ENCODE data around the gene PTGES3L. TPM values are rescaled to one million over a fixed set of nuclear protein-coding genes. Genes with fewer than 3 reads are reported as not detected.
"Not testable (repeated sequence)": the region's sequence is repeated elsewhere in the genome, so short reads cannot be mapped to it uniquely, and the experiment has no call there.

The PTGES3L gene
- total and polyA plus RNA-seq, 4 donors = 1.5 to 8.2 (median 4.2) TPM

DNA sequence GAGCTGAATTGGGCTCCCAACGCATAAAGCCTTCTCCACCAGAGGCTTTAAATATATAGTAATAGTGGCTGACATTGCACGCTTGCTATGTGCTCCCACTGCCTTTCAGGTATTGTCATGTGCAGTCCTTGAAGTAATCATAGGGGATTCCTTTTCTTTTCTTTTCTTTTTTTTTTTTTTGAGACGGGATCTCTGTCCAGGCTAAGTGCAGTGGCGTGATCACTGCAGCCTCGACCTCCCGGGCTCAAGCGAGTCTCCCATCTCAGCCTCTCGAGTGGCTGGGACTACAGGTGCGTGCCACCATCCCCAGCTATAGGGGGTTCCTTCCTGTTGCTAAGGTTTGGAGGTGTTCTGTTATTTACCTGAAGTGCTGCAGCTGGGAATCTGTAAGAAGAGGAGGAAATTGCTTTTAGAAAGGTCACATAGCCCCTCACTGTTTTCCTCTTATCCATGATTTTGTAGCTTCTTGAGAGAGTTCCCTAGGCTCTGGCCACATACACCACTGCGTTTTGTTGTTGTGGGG is 19.2 kb upstream of the PTGES3L start:
- 54% methylated on average over 5 of the region's 10 CpGs for WGBS (ENCODE audit: insufficient coverage)

GRCh38 chr17:42997984-42998938 is 18.4 kb upstream of the PTGES3L start, which contains the start of gene RPL27:
RPL27 (plus strand) TSS chr17:42998419; CDS start chr17:42998751, 332 bp downstream.
- peak within 1 kb of the TSS; percentile 82 for H3K4me3 ChIP-seq (ENCODE audit: low read depth, low read length)
- peaks cover 9% of the 10 kb centered on the region for H3K4me1 ChIP-seq (ENCODE audit: control insufficient read depth, insufficient read depth, low read length)
- H3K27ac ChIP-seq (ENCODE audit: low read depth, low read length) = peak within 1 kb of the TSS; percentile 95
- no peaks in the 10 kb centered on the region for H3K9me3 ChIP-seq (ENCODE audit: control insufficient read depth, insufficient read depth, low read length)
- H3K27me3 ChIP-seq (ENCODE audit: control insufficient read depth, insufficient read depth, low read length) = no peaks in the 10 kb centered on the region
- peaks cover 32% of the 10 kb centered on the region for H3K36me3 ChIP-seq (ENCODE audit: control insufficient read depth, insufficient read depth, low read length)
- peak; percentile 98 to 100 (median 99) for DNase-seq (ENCODE audit: low read depth in 4 of 6, low spot score in 6 of 6)
- WGBS (ENCODE audit: insufficient coverage) = 0% methylated on average over 43 of the region's 49 CpGs

More for the DNA sequence above, 19.2 kb upstream of the PTGES3L start:
- no peaks in the 10 kb centered on the region for H3K27me3 ChIP-seq (ENCODE audit: control insufficient read depth, insufficient read depth, low read length)
- peak overlapping the region; percentile 82 for H3K4me3 ChIP-seq (ENCODE audit: low read depth, low read length)
- H3K9me3 ChIP-seq (ENCODE audit: control insufficient read depth, insufficient read depth, low read length) = no peaks in the 10 kb centered on the region
- H3K27ac ChIP-seq (ENCODE audit: low read depth, low read length) = peak overlapping the region; percentile 95
- peaks cover 9% of the 10 kb centered on the region for H3K4me1 ChIP-seq (ENCODE audit: control insufficient read depth, insufficient read depth, low read length)
- peaks cover 40% of the 10 kb centered on the region for H3K36me3 ChIP-seq (ENCODE audit: control insufficient read depth, insufficient read depth, low read length)
- DNase-seq (ENCODE audit: low read depth in 4 of 6, low spot score in 6 of 6) = no peak

GRCh38 chr17:42997390-42997983 is 17.6 kb upstream of the PTGES3L start:
- Histone ChIP-seq H3K27ac (ENCODE audit: low read depth, low read length) (peak overlapping the region; percentile 80), H3K36me3 (ENCODE audit: control insufficient read depth, insufficient read depth, low read length) (peaks cover 31% of the 10 kb centered on the region)
- WGBS (ENCODE audit: insufficient coverage) = 0% methylated on average over 1 of the region's 5 CpGs

GRCh38 chr17:42993913-42994312 is 14.0 kb upstream of the PTGES3L start:
- not testable (repeated sequence) for H3K4me1 ChIP-seq (ENCODE audit: control insufficient read depth, insufficient read depth, low read length); H3K27ac ChIP-seq (ENCODE audit: low read depth, low read length); H3K9me3 ChIP-seq (ENCODE audit: control insufficient read depth, insufficient read depth, low read length); DNase-seq (ENCODE audit: low read depth in 4 of 6, low spot score in 6 of 6); H3K27me3 ChIP-seq (ENCODE audit: control insufficient read depth, insufficient read depth, low read length); H3K4me3 ChIP-seq (ENCODE audit: low read depth, low read length)
- peaks cover 40% of the 10 kb centered on the region for H3K36me3 ChIP-seq (ENCODE audit: control insufficient read depth, insufficient read depth, low read length)
- WGBS (ENCODE audit: insufficient coverage) = 92% methylated on average over 2 of the region's 10 CpGs

More at GRCh38 chr17:42997390-42997983, 17.6 kb upstream of the PTGES3L start:
- Histone ChIP-seq H3K9me3 (ENCODE audit: control insufficient read depth, insufficient read depth, low read length) (no peaks in the 10 kb centered on the region), H3K27me3 (ENCODE audit: control insufficient read depth, insufficient read depth, low read length) (no peaks in the 10 kb centered on the region), H3K4me1 (ENCODE audit: control insufficient read depth, insufficient read depth, low read length) (peaks cover 9% of the 10 kb centered on the region), H3K4me3 (ENCODE audit: low read depth, low read length) (peak overlapping the region; percentile 22)
- DNase-seq (ENCODE audit: low read depth in 4 of 6, low spot score in 6 of 6) = no peak

DNA sequence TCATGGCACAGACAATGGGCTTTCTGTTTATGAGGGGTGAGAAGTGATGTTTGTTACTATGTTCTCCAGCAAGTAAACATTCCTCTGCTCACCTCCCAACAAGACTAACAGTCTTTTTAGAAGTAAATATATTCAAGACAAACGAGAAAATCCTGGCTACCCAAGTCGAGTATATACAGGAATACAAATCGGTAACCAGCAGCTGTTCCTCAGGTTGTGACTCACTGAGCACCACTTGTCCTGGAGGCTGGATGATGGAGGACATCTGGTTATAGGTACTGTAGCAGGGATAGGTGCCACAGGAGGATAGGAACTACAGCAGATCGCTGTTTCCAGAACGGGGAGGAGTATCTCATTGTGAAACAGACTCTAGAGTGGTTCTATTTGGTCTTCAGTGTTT is 13.0 kb upstream of the PTGES3L start:
- Histone ChIP-seq H3K27me3 (ENCODE audit: control insufficient read depth, insufficient read depth, low read length) (no peaks in the 10 kb centered on the region), H3K4me3 (ENCODE audit: low read depth, low read length) (no peak overlapping the region), H3K9me3 (ENCODE audit: control insufficient read depth, insufficient read depth, low read length) (no peaks in the 10 kb centered on the region), H3K4me1 (ENCODE audit: control insufficient read depth, insufficient read depth, low read length) (no peaks in the 10 kb centered on the region), H3K36me3 (ENCODE audit: control insufficient read depth, insufficient read depth, low read length) (peaks cover 47% of the 10 kb centered on the region), H3K27ac (ENCODE audit: low read depth, low read length) (no peak overlapping the region)
- no peak for DNase-seq (ENCODE audit: low read depth in 4 of 6, low spot score in 6 of 6)
- WGBS (ENCODE audit: insufficient coverage) = 94% methylated on average over 4 of the region's 5 CpGs

- Histone ChIP-seq H3K9me3 (ENCODE audit: control insufficient read depth, insufficient read depth, low read length) (no peaks in the 10 kb centered on the region), H3K4me1 (ENCODE audit: control insufficient read depth, insufficient read depth, low read length) (no peaks in the 10 kb centered on the region), H3K36me3 (ENCODE audit: control insufficient read depth, insufficient read depth, low read length) (peaks cover 60% of the 10 kb centered on the region), H3K27ac (ENCODE audit: low read depth, low read length) (no peak overlapping the region), H3K27me3 (ENCODE audit: control insufficient read depth, insufficient read depth, low read length) (no peaks in the 10 kb centered on the region), H3K4me3 (ENCODE audit: low read depth, low read length) (no peak overlapping the region)
- no peak for DNase-seq (ENCODE audit: low read depth in 4 of 6, low spot score in 6 of 6)
- 98% methylated on average over 6 of the region's 6 CpGs for WGBS (ENCODE audit: insufficient coverage)
These were observed 11.6 kb upstream of the PTGES3L start for GRCh38 chr17:42991471-42991870.

DNA sequence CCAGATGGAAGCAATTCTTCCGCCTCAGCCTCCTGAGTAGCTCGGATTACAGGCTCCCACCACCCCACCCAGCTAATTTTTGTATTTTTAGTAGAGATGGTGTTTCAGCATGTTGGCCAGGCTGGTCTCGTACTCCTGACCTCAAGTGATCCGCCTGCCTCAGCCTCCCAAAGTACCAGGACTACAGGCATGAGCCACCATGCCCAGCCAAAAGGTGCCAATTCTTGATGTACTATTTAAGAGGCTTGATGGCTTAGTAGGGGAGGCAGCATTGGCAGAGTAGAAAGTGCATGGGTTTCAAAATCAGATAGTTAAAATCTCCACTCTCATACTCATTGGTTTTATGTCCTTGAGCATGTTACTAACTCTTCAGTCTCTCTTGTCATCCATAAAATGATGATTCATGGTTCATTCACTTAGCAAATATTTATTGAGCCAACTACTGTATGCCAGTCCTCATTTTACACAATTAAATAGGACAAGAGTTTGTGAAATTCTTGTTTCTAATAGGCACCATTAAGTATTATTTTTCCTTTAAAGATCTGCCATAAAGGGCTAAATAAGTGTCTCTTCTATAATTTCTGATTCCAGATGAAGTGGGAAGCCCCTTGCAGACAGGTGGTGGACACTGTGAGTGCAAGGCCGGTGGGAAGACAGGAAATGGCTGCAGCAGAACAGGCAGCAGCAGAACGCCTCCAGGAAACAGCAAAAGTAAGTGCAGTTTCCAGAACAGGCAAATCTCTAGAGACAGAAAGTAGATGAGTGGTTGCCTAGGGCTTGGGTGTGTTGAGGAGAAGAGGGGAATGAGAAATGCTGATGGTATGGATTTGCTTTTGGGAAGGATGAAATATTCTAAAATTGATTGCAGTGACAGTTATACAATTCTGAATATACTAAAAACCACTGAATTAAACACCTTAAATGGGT is 10.1 kb upstream of the PTGES3L start:
- H3K9me3 ChIP-seq (ENCODE audit: control insufficient read depth, insufficient read depth, low read length) = no peaks in the 10 kb centered on the region
- H3K27ac ChIP-seq (ENCODE audit: low read depth, low read length) = no peak overlapping the region
- peaks cover 70% of the 10 kb centered on the region for H3K36me3 ChIP-seq (ENCODE audit: control insufficient read depth, insufficient read depth, low read length)

DNA sequence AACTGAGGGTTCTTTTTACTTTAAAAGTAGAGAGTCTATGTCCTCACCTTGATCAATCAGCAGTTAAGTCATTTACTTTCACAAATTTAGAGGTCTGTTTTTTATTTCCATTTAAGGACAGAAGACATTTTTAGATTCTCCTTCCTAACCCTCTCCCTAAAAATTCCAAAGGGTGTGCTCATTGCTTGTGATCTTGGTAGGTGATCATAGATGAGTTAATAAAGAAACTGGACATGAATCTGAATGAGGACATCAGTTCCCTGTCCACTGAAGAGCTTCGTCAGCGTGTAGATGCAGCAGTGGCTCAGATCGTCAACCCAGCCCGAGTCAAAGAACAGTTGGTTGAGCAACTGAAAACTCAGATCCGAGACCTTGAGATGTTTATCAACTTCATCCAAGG is 9.3 kb upstream of the PTGES3L start:
- no peak overlapping the region for H3K27ac ChIP-seq (ENCODE audit: low read depth, low read length)
- H3K36me3 ChIP-seq (ENCODE audit: control insufficient read depth, insufficient read depth, low read length) = peaks cover 72% of the 10 kb centered on the region

More for the DNA sequence above, 10.1 kb upstream of the PTGES3L start:
- 95% methylated on average over 2 of the region's 6 CpGs for WGBS (ENCODE audit: insufficient coverage)
- Histone ChIP-seq H3K4me1 (ENCODE audit: control insufficient read depth, insufficient read depth, low read length) (no peaks in the 10 kb centered on the region), H3K4me3 (ENCODE audit: low read depth, low read length) (no peak overlapping the region), H3K27me3 (ENCODE audit: control insufficient read depth, insufficient read depth, low read length) (no peaks in the 10 kb centered on the region)
- DNase-seq (ENCODE audit: low read depth in 4 of 6, low spot score in 6 of 6) = no peak

DNA sequence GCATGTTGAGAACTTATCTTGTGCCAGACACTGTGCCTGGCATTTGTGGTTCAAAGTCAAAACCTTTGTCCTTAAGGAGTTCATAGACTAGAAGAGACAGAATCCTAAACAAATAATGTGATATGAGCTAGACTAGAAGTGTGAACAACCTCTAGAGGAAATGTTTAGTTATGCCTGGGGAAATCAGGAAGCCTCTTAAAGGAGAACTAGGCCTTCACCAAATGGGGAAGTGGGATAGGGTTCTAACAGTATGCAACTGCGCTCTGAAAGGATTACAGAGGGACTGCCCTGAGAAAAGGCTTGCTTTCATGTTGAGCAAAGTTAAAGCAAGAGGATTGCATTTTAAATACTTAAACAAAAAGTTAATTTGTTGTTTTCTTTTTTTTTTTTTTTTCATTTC is 5.3 kb upstream of the PTGES3L start:
- no peak for DNase-seq (ENCODE audit: low read depth in 4 of 6, low spot score in 6 of 6)
- Histone ChIP-seq H3K4me1 (ENCODE audit: control insufficient read depth, insufficient read depth, low read length) (peaks cover 15% of the 10 kb centered on the region), H3K27me3 (ENCODE audit: control insufficient read depth, insufficient read depth, low read length) (no peaks in the 10 kb centered on the region), H3K9me3 (ENCODE audit: control insufficient read depth, insufficient read depth, low read length) (no peaks in the 10 kb centered on the region), H3K36me3 (ENCODE audit: control insufficient read depth, insufficient read depth, low read length) (peaks cover 57% of the 10 kb centered on the region), H3K27ac (ENCODE audit: low read depth, low read length) (no peak overlapping the region), H3K4me3 (ENCODE audit: low read depth, low read length) (no peak overlapping the region)
- WGBS (ENCODE audit: insufficient coverage) = no CpG with 5 or more reads among the region's 1 CpG

More for the DNA sequence above, 9.3 kb upstream of the PTGES3L start:
- DNase-seq (ENCODE audit: low read depth in 4 of 6, low spot score in 6 of 6) = no peak
- no peak overlapping the region for H3K4me3 ChIP-seq (ENCODE audit: low read depth, low read length)
- no peaks in the 10 kb centered on the region for H3K27me3 ChIP-seq (ENCODE audit: control insufficient read depth, insufficient read depth, low read length)
- 89% methylated on average over 4 of the region's 5 CpGs for WGBS (ENCODE audit: insufficient coverage)
- H3K9me3 ChIP-seq (ENCODE audit: control insufficient read depth, insufficient read depth, low read length) = no peaks in the 10 kb centered on the region
- H3K4me1 ChIP-seq (ENCODE audit: control insufficient read depth, insufficient read depth, low read length) = no peaks in the 10 kb centered on the region

Measured in spinal cord (tissue), 10 donors.